K562 treated with DMSO at 1 percent for 48 hours (cell line): ENCODE data around the gene CDC25C. TPM values are rescaled to one million over a fixed set of nuclear protein-coding genes. Genes with fewer than 3 reads are reported as not detected.

Source experiments
- total RNA-seq: library from RNA; unstranded; fragments of 300-600 nt; gene quantifications from 2 replicates; pipeline ENCODE4 v1.2.3, GENCODE V29; 2022; ENCODE audit warnings: low replicate concordance; ENCODE audit errors: extremely low read depth

CDC25C gene
- total RNA-seq, result not detected in 2 replicates

GRCh38 chr5:138331449-138332368, at the start of gene CDC25C:
Gene CDC25C, minus strand, starts transcription at chr5:138331804. Its CDS starts 624 bp downstream, at chr5:138331180.

DNA sequence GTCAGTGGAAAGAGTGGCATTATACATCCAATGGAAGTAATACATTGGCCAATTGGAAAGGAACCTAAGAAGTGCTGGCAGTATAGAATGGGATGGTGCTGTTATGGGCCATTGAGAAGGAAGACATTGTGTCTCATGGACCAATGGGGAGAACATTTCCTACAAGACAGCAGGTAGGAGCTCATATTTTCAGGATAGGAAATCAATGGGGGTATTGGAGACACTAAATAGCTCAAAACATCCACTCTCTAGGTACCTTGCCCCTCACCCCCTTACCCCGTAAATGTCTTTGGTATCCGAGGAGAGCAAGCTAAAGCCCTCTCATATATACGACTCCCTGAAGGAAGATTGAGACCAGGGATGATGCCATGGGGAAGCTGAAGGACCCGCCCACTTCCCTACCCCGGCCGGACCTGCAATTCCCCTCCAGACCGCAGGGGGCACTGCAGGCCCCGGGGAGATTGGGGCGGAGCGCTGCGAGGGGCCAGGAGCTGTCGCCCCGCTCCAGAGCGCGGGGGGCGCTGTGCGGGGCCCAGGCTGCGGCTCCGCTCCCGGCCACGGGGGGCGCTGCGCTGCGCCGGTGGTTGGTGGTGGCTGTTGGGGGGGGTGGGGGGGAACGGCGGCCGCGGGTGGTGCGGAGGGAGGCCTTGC, 20.6 kb upstream of the CDC25C start, which contains the start of gene KDM3B:
Gene KDM3B, plus strand, starts transcription at position 615 of the 651 bp plus-strand sequence. CDS start 111 bp downstream, outside the sequence.

GRCh38 chr5:138337685-138338410, 6.2 kb upstream of the CDC25C start, which contains the start of gene FAM53C:
Gene FAM53C, plus strand, starts transcription at chr5:138338266. Its CDS starts 3,070 bp downstream, at chr5:138341336.

DNA sequence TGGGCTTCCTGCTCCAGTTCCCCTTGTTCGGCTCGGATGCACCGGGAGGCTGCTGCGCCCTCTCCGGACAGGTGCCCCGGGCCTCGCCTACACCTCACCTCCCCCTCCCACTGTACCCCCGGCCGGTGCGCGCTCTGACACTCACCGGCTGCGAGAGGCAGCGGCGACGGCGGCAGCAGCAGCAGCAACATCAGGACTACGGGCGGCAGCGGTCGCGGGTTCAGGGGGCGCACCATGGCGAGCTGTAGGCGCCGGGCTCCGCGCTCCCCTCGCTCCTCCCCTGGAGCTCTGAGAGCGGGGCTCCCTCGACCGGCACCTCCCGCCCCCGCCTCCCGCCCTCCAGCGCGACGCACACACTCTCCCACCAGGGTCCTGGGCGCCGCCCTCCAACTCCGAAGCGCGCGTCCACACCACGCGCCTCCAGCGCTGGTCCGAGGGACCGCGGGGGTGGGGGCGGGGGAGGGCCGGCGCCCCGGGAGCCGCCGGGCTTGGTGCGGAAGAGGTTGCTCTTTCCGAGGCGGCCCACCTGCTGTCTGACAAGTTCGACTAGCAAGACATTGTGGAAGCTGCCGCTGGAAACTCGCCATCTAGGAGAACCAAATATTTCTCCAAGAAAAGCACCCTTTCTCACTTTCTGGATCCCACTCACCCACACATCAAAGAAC, 57.3 kb downstream of the CDC25C start, which contains the start of gene GFRA3:
Gene GFRA3, minus strand, starts transcription at position 433 of the 665 bp plus-strand sequence. Its CDS starts 197 bp downstream, at position 236.

Other genes starting within 250 kb of the CDC25C start
- not detected in 2 replicates for gene WNT8A, start 247.8 kb downstream of the CDC25C start, total RNA-seq
- not detected in 2 replicates for gene NME5, start 192.4 kb downstream of the CDC25C start, total RNA-seq
- not detected in 2 replicates for gene BRD8, start 153.2 kb downstream of the CDC25C start, total RNA-seq
- not detected in 2 replicates for gene KIF20A, start 152.7 kb downstream of the CDC25C start, total RNA-seq
- gene CDC23, start 118.5 kb downstream of the CDC25C start, total RNA-seq, result not detected in 2 replicates
- gene GFRA3, start 57.2 kb downstream of the CDC25C start, total RNA-seq, result not detected in 2 replicates
- gene FAM53C, start 6.5 kb upstream of the CDC25C start, total RNA-seq, result not detected in 2 replicates
- gene KDM3B, start 20.9 kb upstream of the CDC25C start, total RNA-seq, result 101 TPM in 1 of 2 replicates, not detected in the other
- gene REEP2, start 107.3 kb upstream of the CDC25C start, total RNA-seq, result not detected in 2 replicates
- not detected in 2 replicates for gene EGR1, start 133.7 kb upstream of the CDC25C start, total RNA-seq
- not detected in 2 replicates for gene ETF1, start 211.4 kb upstream of the CDC25C start, total RNA-seq
- 456 TPM in 1 of 2 replicates, not detected in the other for gene HSPA9, start 243.6 kb upstream of the CDC25C start, total RNA-seq